ENCODE measurements around the gene ZNF77. TPM values are rescaled to one million over a fixed set of nuclear protein-coding genes. Genes with fewer than 3 reads are reported as not detected.

The ZNF77 gene
- total and polyA plus RNA-seq, 2 donors (not counting 1 experiment from before 2014, with no cell fraction given): 4.0 to 6.4 TPM

- 94% methylated on average over 4 of the region's 5 CpGs for WGBS (ENCODE audit: insufficient coverage)
- no peak overlapping the region for H3K4me3 Mint-ChIP-seq
- Histone ChIP-seq H3K4me1 (ENCODE audit: control insufficient read depth in 2 of 2, insufficient read depth in 2 of 2, low read length in 2 of 2) (no peaks in the 10 kb centered on the region), H3K9ac (ENCODE audit: low read length) (no peak overlapping the region), H4K20me1 (ENCODE audit: control insufficient read depth, insufficient read depth, low read length, poor library complexity, severe bottlenecking) (no peaks in the 10 kb centered on the region), H3K4me2 (replicated peaks; ENCODE audit: low read depth, low read length, poor library complexity, severe bottlenecking) (no peak overlapping the region), H3K36me3 (replicated peaks in 1 of 2; ENCODE audit: control extremely low read depth in 1 of 2, control insufficient read depth in 1 of 2, extremely low read depth in 1 of 2, insufficient read depth in 2 of 2, low read length in 1 of 2) (peaks cover 2 to 3% of the 10 kb centered on the region in 2 experiments), H3K4me3 (ENCODE audit: control extremely low read depth in 1 of 5, extremely low read depth in 1 of 5, insufficient read depth in 1 of 5, low read depth in 2 of 5, low read length in 4 of 5) (no peak overlapping the region), H3K27me3 (replicated peaks in 1 of 4; ENCODE audit: control extremely low read depth in 1 of 4, control insufficient read depth in 3 of 4, insufficient read depth in 4 of 4, low read length in 3 of 4) (no peaks in the 10 kb centered on the region), H3K79me2 (ENCODE audit: control insufficient read depth, insufficient read depth, low read length) (no peaks in the 10 kb centered on the region), H3K27ac (ENCODE audit: low read length in 2 of 2) (no peak overlapping the region), H3K9me3 (ENCODE audit: control extremely low read depth in 1 of 3, control insufficient read depth in 2 of 3, insufficient read depth in 1 of 3, low read length in 2 of 3) (peaks cover 0 to 2% (median 0%) of the 10 kb centered on the region in 3 donors), H2AFZ (ENCODE audit: insufficient read depth, low read depth, low read length, poor library complexity, severe bottlenecking) (no peak overlapping the region)
- H3K27ac Mint-ChIP-seq: no peak overlapping the region
- DNase-seq (no peak), ATAC-seq (ENCODE audit: low read depth) (no peak)
- TF ChIP-seq EZH2 (IDR thresholded peaks at IDR 0.05; ENCODE audit: borderline replicate concordance, insufficient read depth, low read depth, low read length, poor library complexity, severe bottlenecking): no peak
- TF ChIP-seq CTCF (IDR thresholded peaks at IDR 0.05): no peak
- POLR2A ChIA-PET: no interaction called here
- CTCF ChIA-PET: no interaction called here
- H3K9me3 Mint-ChIP-seq (ENCODE audit: insufficient read depth): no peaks in the 10 kb centered on the region
- intact Hi-C loops (cut with micrococcal nuclease): no loop called here
- H3K27me3 Mint-ChIP-seq: no peaks in the 10 kb centered on the region
- no peaks in the 10 kb centered on the region for H3K4me1 Mint-ChIP-seq
These were observed 21.8 kb downstream of the ZNF77 start for GRCh38 chr19:2922987-2923386.

GRCh38 chr19:2917275-2918184 is 27.2 kb downstream of the ZNF77 start:
- H3K27ac ChIP-seq (ENCODE audit: low read length in 2 of 2): no peak overlapping the region

More at GRCh38 chr19:2917275-2918184, 27.2 kb downstream of the ZNF77 start:
- H3K4me3 Mint-ChIP-seq: no peak overlapping the region
- H3K9me3 Mint-ChIP-seq (ENCODE audit: insufficient read depth): peaks cover 7% of the 10 kb centered on the region
- H3K27me3 ChIP-seq (replicated peaks in 1 of 4; ENCODE audit: control extremely low read depth in 1 of 4, control insufficient read depth in 3 of 4, insufficient read depth in 4 of 4, low read length in 3 of 4): no peaks in the 10 kb centered on the region
- no peaks in the 10 kb centered on the region for H4K20me1 ChIP-seq (ENCODE audit: control insufficient read depth, insufficient read depth, low read length, poor library complexity, severe bottlenecking)
- H3K36me3 ChIP-seq (replicated peaks in 1 of 2; ENCODE audit: control extremely low read depth in 1 of 2, control insufficient read depth in 1 of 2, extremely low read depth in 1 of 2, insufficient read depth in 2 of 2, low read length in 1 of 2): peaks cover 15 to 26% of the 10 kb centered on the region in 2 experiments
- peaks cover 3 to 14% (median 11%) of the 10 kb centered on the region in 3 donors for H3K9me3 ChIP-seq (ENCODE audit: control extremely low read depth in 1 of 3, control insufficient read depth in 2 of 3, insufficient read depth in 1 of 3, low read length in 2 of 3)
- H3K79me2 ChIP-seq (ENCODE audit: control insufficient read depth, insufficient read depth, low read length): peaks cover 9% of the 10 kb centered on the region
- WGBS (ENCODE audit: insufficient coverage): 100% methylated on average over 6 of the region's 16 CpGs
- POLR2A ChIA-PET: interaction anchor here (0.6 kb wide), 1 partner anchor 231 kb away, joined by 5 read pairs; no protein-coding TSS in a partner anchor
- no peak overlapping the region for H2AFZ ChIP-seq (ENCODE audit: insufficient read depth, low read depth, low read length, poor library complexity, severe bottlenecking)
- H3K27me3 Mint-ChIP-seq: no peaks in the 10 kb centered on the region
- DNase-seq (no peak), ATAC-seq (ENCODE audit: low read depth) (no peak)
- CTCF ChIA-PET: no interaction called here
- TF ChIP-seq EZH2 (IDR thresholded peaks at IDR 0.05; ENCODE audit: borderline replicate concordance, insufficient read depth, low read depth, low read length, poor library complexity, severe bottlenecking): no peak
- no peak for TF ChIP-seq CTCF (IDR thresholded peaks at IDR 0.05)
- intact Hi-C loops (cut with micrococcal nuclease): no loop called here
- no peaks in the 10 kb centered on the region for H3K4me1 Mint-ChIP-seq
- no peak overlapping the region for H3K9ac ChIP-seq (ENCODE audit: low read length)
- H3K27ac Mint-ChIP-seq: no peak overlapping the region
- H3K4me1 ChIP-seq (ENCODE audit: control insufficient read depth in 2 of 2, insufficient read depth in 2 of 2, low read length in 2 of 2): no peaks in the 10 kb centered on the region
- no peak overlapping the region for H3K4me2 ChIP-seq (replicated peaks; ENCODE audit: low read depth, low read length, poor library complexity, severe bottlenecking)
- no peak overlapping the region for H3K4me3 ChIP-seq (ENCODE audit: control extremely low read depth in 1 of 5, extremely low read depth in 1 of 5, insufficient read depth in 1 of 5, low read depth in 2 of 5, low read length in 4 of 5)

Measured in B cell (primary cell).